HG03064 (cell line): ENCODE results near the gene POU2F1.

ENCODE experiments used
- ATAC-seq: cut with Tn5 transposase; IDR thresholded peaks from one replicate; pipeline ENCODE4 v1.9.1; 2021; ENCODE audit warnings: low read depth; ENCODE audit not compliant: unreplicated experiment

POU2F1 gene

DNA sequence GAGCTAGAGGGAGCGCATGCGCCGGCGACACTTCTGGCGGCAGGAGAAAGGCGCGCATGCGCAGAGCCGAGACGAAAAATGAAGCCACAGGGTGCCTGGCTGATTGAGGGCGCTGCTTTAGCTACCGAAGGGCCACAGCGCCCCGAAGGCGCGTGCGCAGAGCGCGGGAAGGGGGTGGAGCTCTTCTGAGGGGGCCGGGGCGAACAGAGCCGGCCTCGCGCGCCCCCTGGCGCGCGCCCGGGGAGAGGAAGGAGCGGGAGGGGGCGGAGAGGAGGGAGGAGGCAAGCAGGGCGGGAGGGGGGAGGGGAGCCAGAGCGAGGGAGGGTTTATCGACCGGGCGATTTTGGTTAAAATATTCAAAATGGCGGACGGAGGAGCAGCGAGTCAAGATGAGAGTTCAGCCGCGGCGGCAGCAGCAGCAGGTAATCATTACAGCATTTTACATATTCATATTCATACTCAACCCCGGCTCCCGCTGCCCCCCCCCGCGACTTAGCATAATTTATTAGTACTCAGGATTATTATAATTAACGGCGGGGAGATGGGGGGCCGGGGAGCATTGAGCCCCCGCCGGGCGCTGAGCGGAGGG, at the start of gene POU2F1:
Gene POU2F1 (plus strand): TSS at position 350 of the 589 bp plus-strand sequence. CDS start 12 bp downstream, at position 362.
- ATAC-seq: peak; percentile 52

DNA sequence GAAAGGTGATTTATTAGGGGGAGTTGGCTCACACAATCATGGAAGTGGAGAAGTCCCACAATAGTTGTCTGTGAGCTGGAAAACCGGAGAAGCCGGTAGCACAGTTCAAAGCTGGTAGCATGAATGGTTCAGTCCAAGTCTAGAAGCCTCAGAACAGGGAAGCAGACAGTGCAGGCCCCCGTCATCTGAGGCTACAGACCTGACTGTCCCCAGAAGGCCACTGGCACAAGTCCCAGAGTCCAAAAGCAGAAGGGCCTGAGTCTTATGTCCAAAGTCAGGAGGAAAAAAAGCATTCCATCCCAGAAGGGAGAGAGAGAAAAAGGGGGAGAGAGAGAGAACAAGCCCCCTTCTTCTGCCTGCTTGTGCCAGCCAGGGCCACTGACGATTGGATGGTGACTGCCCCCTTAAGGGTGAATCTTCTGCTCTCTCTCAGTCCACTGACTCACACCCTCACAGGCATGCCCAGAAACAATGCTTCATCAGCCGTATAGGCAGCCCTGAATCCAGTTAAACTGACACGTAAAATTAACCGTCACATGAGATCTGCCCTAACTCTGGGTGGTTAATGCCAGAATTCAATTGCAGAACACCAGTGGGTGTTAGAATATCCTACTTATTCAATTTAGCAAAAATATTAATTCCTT, 49.3 kb upstream of the POU2F1 start:
- no peak for ATAC-seq

- ATAC-seq: no peak
Measured at GRCh38 chr1:167173516-167174184, 47.0 kb upstream of the POU2F1 start.

- no peak for ATAC-seq
Measured at GRCh38 chr1:167175901-167176300, 44.8 kb upstream of the POU2F1 start.

- ATAC-seq: no peak
Measured at GRCh38 chr1:167178831-167179230, 41.9 kb upstream of the POU2F1 start.

- ATAC-seq: no peak
Measured at GRCh38 chr1:167182571-167183320, 37.9 kb upstream of the POU2F1 start.

DNA sequence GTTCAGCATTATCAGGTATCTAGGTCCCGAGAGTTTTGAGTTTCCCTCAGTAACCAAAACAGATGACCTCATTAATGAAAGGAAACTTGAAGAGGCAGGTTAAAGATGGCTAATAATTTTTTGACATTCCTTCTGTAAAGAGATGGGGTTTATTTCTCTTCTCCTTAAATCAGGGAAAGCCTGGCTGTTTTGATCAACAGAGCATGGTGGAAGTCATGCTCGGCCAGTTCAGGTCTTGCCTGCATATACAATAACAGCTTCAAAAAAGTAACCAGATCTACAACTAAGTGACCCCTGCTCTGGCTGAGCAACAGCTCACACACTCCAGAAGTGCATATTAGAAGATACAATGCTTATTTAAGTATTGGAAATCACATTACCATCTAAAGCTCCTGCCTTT, 36.6 kb upstream of the POU2F1 start:
- no peak for ATAC-seq

GRCh38 chr1:167185062-167185461, 35.6 kb upstream of the POU2F1 start:
- no peak for ATAC-seq

DNA sequence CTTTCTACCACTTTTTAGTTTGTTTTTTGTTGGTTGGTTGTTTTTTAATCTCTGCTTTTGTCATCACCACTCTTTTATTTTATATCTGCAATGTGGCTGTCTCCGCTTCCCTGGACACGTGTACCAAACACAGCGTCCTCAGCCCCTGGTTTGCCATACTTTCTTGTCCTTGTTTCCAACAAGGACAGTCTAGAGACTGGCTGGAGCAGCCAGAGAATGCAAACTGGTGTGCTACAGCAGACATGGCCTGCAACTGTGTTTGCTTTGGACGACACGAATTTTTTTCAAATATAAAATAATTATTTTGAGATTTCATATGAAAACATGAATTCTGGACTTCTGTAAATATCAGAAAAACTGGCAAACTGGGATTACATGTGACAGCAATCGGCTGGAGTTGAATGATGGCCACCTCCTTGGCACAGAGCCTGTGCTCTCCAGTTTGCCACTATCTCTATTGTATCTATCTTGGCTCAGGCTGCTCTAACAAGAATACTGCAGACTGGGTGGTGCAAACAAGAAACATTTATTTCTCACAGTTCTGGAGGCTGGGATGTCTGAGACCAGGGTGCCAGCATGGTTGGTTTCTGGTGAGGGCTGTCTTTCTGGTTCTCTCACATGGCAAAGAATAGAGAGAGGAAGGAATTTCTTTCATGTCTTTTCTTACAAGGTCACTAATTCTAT, 34.6 kb upstream of the POU2F1 start:
- ATAC-seq: no peak

DNA sequence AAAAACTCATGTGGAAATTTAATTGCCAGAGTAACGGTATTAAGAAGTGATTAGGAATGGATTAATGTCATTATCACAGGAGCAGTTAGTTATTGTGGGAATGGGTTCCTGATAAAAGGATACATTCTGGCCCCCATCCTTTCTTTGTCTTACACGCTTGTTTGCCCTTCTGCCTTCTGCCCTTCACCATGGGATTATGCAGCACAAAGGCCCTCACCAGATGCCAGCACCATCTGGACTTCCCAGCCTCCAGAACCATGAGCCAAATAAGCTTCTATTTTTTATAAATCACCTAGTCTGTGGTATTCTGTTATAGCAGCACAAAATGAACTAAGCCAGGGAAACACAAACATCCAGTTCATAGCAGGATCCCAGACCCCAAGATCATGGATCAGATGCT, 33.9 kb upstream of the POU2F1 start:
- ATAC-seq: no peak

DNA sequence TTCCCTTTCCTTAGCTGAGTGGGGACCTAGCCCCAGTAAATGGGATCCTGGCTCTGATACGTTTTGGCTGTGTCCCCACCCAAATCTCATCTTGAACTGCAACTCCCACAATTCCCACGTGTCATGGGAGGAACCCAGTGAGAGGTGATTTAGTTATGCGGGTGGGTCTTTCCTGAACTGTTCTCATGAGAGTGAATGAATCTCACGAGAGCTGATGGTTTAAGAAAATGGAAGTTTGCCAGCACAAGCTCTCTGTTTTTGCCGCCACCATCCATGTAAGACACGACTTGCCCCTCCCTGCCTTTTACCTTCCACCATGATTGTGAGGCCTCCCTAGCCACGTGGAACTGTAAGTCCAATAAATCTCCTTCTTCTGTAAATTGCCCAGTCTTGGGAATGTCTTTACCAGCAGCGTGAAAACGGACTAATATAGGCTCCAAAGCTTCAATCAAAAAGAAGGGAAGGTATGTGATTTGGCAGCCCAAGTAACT, 29.9 kb upstream of the POU2F1 start:
- ATAC-seq: no peak

- ATAC-seq: no peak
Measured at GRCh38 chr1:167191958-167192357, 28.7 kb upstream of the POU2F1 start.

DNA sequence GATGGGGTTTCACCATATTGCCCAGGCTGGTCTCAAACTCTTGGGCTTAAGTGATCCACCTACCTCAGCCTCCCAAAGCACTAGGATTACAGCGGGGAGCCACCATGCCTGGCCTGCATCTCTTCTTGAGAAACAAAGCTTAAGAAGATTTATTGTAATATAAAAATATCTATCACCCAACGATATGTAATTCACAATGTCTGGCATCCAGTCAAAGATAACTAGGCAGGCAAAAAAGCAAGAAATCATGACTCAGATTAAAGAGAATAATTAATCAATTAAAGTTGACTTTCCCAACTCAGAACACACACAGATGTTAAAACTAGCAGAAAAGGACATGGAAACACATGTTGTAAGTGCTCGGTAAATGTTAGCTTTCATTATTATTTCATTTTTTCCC, 26.5 kb upstream of the POU2F1 start:
- no peak for ATAC-seq

DNA sequence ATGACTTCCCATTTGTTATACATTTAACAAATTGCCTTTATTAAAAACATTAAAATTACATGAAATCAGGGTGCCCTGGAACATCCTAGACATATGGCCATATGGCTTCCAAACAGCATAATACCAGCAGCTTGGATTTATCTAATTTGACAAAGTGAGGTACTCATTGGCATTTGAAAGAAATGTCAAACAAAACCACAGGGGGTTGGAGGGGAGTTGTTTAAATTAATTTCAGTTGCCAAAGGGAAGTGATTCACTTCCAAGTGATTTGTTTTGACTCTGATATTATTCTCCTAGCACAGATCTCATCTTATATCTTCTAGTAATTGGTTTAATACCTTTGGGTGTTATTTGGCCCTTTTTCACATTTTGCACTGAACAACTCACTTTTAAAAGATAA, 24.5 kb upstream of the POU2F1 start:
- ATAC-seq: no peak

- ATAC-seq: no peak
Measured at GRCh38 chr1:167197236-167197635, 23.4 kb upstream of the POU2F1 start.

DNA sequence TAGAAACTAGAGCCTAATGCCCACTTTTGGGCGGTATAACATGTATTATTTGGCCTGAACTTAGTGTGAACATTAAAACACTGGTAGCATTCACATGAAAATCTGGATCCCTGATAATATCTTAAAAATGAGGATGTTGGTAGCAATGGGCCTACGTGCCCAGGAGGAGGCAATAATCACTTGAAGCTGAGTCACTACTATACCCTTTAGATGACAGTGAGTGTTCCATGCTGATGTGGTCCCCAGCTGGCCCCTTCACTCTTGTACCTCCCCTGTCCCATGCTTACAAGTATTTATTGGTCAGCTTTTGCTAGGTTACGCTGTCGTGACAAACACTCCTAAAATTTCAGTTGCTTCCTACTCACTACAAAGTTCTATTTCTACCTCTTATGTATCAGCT, 23.0 kb upstream of the POU2F1 start:
- ATAC-seq: no peak

DNA sequence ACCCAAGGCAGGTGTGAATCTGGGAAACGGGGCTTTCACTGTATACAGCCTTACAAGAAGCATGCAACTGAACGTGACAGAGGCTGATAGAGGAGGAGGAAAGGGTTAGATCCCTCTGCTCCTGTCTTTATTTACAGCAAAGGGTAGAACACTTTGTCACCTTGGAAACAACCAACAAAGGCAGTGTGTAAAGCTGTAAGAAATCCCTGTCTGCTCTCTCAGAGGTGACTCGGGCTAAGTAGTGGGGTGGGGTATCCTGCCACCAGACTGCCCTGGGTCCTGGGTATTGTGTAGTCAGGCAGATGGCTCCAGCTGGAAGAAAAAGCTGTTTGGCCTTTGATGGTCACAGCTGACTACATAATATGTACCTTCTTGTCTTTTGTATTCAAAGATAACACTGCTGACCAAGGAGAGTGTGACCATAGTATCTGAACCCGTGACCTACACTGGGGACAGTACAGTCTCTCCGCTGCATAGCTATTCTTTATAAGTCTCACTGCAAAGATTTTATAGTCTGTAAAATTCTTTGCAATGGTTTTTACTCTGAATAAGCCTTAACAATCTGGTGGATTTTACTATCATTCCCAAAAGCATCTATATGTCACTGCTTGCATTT, 22.1 kb upstream of the POU2F1 start:
- no peak for ATAC-seq

GRCh38 chr1:167199656-167200055, 21.0 kb upstream of the POU2F1 start:
- ATAC-seq: no peak

GRCh38 chr1:167200272-167200671, 20.4 kb upstream of the POU2F1 start:
- no peak for ATAC-seq

- ATAC-seq: no peak
Measured at GRCh38 chr1:167200749-167201148, 19.9 kb upstream of the POU2F1 start.
